ENCODE results near the gene XPNPEP3.
"Not testable (repeated sequence)": the region's sequence is repeated elsewhere in the genome, so short reads cannot be mapped to it uniquely, and the experiment has no call there.

The XPNPEP3 gene

DNA sequence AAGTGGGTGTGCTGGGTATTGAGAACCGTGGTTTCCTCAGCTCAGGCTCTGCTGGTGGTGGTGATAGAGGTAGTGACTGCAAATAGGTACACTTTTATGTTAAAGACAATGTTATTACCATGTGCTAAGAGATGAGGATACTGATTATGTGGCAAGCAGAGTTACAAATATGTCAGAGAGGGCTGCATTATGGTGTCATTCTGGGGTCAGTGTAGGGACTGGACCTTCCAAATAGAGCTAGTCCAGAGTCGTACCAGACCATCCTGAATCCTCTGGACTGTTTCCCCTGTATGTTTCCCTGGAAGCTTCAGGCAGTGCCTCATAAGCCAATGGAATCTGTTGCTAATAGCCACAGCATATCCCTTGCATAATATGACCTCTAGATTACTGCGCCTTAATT, 5.1 kb downstream of the XPNPEP3 start, which contains the start of gene DNAJB7:
Gene DNAJB7 (minus strand): TSS at position 101 of the 400 bp plus-strand sequence. CDS start 119 bp downstream, outside the sequence.
- no peak within 1 kb of the TSS for H3K4me3 ChIP-seq (ENCODE audit: low read length)
- DNase-seq (ENCODE audit: low read depth), result no peak
- TF ChIP-seq, protein P1, sequence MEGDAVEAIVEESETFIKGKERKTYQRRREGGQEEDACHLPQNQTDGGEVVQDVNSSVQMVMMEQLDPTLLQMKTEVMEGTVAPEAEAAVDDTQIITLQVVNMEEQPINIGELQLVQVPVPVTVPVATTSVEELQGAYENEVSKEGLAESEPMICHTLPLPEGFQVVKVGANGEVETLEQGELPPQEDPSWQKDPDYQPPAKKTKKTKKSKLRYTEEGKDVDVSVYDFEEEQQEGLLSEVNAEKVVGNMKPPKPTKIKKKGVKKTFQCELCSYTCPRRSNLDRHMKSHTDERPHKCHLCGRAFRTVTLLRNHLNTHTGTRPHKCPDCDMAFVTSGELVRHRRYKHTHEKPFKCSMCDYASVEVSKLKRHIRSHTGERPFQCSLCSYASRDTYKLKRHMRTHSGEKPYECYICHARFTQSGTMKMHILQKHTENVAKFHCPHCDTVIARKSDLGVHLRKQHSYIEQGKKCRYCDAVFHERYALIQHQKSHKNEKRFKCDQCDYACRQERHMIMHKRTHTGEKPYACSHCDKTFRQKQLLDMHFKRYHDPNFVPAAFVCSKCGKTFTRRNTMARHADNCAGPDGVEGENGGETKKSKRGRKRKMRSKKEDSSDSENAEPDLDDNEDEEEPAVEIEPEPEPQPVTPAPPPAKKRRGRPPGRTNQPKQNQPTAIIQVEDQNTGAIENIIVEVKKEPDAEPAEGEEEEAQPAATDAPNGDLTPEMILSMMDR (conservative IDR thresholded peaks at IDR 0.05; ENCODE audit: low read depth, low read length), result no peak

DNA sequence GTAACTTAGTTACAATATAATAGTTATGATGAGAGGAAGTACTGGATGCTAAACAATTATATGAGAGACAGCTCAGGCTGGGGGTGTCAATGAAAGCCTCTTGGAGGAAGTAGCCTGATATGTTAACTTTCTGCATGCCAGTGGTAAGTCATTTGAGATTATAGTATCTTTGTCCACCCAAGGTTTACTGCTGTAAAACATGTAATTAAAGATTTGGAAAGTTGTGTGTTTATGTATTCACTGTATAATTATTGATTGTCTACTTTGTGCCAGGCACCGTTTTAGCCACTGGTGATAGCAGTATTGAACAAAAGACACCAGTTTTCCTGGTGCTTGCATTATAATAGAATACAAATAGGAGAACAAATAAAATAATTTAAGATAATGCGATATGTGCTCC, 5.6 kb downstream of the XPNPEP3 start:
- DNase-seq (ENCODE audit: low read depth), result no peak
- no peak overlapping the region for H3K4me3 ChIP-seq (ENCODE audit: low read length)
- TF ChIP-seq, protein P1 (conservative IDR thresholded peaks at IDR 0.05; ENCODE audit: low read depth, low read length), result no peak

DNA sequence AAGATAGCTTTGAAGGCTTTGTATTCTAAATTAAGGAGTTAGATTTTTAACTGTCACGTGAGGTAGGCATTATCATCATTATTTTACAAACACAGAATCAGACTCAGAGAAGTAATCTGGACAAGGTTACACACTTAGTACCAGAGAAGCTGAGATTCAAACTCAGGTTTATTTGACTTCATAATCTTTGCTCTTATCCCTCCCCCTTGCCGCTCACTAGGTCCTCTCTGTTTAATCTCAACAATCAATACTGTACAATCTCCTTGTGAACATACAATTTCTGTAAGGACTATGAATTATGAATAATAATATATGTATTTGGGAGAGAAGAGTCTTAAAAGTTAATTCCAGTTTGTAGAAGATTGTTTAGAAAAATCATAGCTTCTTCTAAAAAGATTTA, 10.2 kb downstream of the XPNPEP3 start:
- TF ChIP-seq, protein P1 (conservative IDR thresholded peaks at IDR 0.05; ENCODE audit: low read depth, low read length), result no peak
- DNase-seq (ENCODE audit: low read depth), result no peak
- no peak overlapping the region for H3K4me3 ChIP-seq (ENCODE audit: low read length)

DNA sequence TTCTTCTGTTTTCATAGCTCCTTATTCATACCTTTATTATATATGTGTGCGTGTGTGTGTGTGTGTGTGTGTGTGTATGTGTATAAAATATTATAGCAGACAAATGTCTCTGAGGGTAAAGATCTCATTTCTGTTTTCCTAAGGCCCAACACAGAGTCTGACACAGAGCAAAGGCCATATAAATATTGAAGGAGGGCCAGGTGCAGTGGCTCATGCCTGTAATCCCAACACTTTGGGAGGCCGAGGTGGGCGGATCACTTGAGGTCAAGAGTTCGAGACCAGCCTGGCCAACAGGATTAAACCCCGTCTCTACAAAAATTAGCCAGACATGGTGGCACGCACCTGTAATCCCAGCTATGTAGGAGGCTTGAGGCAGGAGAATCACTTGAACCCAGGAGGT, 11.4 kb downstream of the XPNPEP3 start:
- H3K4me3 ChIP-seq (ENCODE audit: low read length); DNase-seq (ENCODE audit: low read depth): not testable (repeated sequence)

DNA sequence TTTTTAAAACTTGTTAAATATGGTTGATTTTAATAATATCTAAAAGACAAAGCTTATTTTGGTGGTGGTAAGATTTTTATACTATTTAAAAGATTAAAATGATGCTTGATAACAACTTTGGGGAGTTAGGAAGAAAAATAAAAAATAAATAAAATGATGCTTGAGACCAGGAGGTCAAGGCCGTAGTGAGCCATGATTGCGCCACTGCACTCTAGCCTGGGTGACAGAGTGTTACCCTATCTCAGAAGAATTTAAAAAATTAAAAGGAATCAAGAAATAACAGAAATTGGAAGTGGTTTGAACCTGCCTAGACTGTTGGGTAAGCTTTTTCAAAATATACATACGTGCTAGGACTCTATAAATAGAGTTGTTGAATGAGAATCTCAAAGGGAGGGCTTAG, 17.1 kb downstream of the XPNPEP3 start:
- no peak for DNase-seq (ENCODE audit: low read depth)
- H3K4me3 ChIP-seq (ENCODE audit: low read length), result no peak overlapping the region
- TF ChIP-seq, protein P1 (conservative IDR thresholded peaks at IDR 0.05; ENCODE audit: low read depth, low read length), result no peak

DNA sequence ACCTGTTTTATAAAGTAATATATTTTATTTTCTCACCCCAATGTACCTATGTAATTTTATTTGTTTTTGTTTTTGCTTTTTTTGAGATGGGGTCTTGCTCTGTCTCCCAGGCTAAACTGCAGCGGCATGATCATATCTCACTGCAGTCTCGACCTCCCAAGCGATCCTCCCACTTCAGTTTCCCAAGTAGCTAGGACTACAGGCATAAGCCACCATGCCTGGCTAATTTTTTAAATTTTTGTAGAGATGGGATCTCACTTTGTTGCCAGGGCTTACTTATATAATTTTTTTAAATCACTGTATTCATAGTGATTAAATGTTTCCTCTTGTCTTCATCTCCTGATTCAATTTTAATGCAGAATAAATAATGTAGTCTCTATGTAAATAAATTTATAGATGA, 18.2 kb downstream of the XPNPEP3 start:
- TF ChIP-seq, protein P1 (conservative IDR thresholded peaks at IDR 0.05; ENCODE audit: low read depth, low read length), result no peak
- no peak overlapping the region for H3K4me3 ChIP-seq (ENCODE audit: low read length)
- DNase-seq (ENCODE audit: low read depth), result no peak

DNA sequence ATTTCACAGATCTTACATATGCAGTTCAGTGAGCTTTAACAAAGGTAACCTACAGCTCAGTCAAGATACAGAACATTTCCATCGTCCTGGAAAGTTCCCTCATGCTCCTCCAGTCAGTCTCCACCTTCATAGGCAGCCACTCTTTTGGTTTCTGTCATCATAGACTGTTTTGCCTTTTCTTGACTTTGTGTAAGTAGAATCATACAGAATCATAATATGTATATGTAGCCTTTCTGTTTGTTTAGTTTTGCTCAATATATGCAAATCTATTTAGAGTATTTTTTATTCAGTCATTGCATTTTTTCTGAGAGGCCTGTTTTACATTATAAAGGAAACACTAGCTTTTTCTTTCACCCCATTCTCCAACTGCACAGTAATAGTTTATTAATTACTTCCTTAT, 20.0 kb downstream of the XPNPEP3 start:
- TF ChIP-seq, protein P1 (conservative IDR thresholded peaks at IDR 0.05; ENCODE audit: low read depth, low read length), result no peak
- no peak overlapping the region for H3K4me3 ChIP-seq (ENCODE audit: low read length)
- DNase-seq (ENCODE audit: low read depth), result no peak

DNA sequence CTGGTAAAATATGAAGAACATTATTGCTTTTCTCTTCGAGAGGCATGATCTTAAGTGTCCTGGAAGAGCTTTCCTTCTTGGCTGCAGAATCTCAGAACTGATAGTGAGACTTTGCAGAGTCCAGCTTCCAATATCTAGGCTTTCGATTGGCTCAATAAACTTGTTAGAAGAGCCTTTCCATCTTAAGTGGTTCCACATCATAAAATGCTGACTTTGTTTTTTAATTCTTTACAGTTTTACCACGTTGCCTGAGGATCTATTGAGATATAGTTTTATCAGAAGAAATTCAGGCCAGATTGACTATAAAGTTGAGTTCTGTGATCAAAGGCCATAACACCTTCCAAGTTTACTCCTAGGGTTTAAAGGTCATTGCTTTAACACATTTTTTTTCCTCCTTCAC, 20.5 kb downstream of the XPNPEP3 start:
- TF ChIP-seq, protein P1 (conservative IDR thresholded peaks at IDR 0.05; ENCODE audit: low read depth, low read length), result no peak

More for the DNA sequence above, 20.5 kb downstream of the XPNPEP3 start:
- no peak for DNase-seq (ENCODE audit: low read depth)
- H3K4me3 ChIP-seq (ENCODE audit: low read length), result no peak overlapping the region

Measured in retinal pigment epithelial cell (primary cell).